Activated CD8-positive, alpha-beta T cell treated with anti-CD3 and anti-CD28 coated beads, Interleukin-2, amount 10 ng/mL, durations not matched to agents 7 days and 5 days (primary cell): ENCODE results near the gene SREBF1. TPM values are rescaled to one million over a fixed set of nuclear protein-coding genes. Genes with fewer than 3 reads are reported as not detected.
"Not testable (repeated sequence)": the region's sequence is repeated elsewhere in the genome, so short reads cannot be mapped to it uniquely, and the experiment has no call there.

Source experiments
- ATAC-seq: fragments of 150-1000 bp; cut with Tn5 transposase; one replicate; pipeline ENCODE4 v1.10.0; 2021; ENCODE audit warnings: moderate library complexity
- CTCF ChIA-PET: fragments of 350-600 bp; sonication (Branson Sonifier 250); formaldehyde crosslinking; loops from one replicate; lab custom pipeline; 2021; ENCODE audit warnings: antibody characterized with exemption; lab: Charles Lee
- POLR2A ChIA-PET: fragments of 350-600 bp; sonication (Branson Sonifier 250); formaldehyde crosslinking; loops from one replicate; lab custom pipeline; 2021; ENCODE audit warnings: antibody characterized with exemption; lab: Charles Lee
- DNase-seq: peaks from one replicate; pipeline ENCODE4 v3.0.0-alpha.2; 2020
- H3K27ac Mint-ChIP-seq: one replicate; pipeline ENCODE4 v1.8.0; 2021; ENCODE audit warnings: mild to moderate bottlenecking, mixed read lengths
- H3K27me3 Mint-ChIP-seq: one replicate; pipeline ENCODE4 v1.8.0; 2021; ENCODE audit warnings: low read depth, mixed read lengths
- H3K36me3 Mint-ChIP-seq: one replicate; pipeline ENCODE4 v1.8.0; 2021; ENCODE audit warnings: low read depth, mixed read lengths
- H3K4me1 Mint-ChIP-seq: one replicate; pipeline ENCODE4 v1.8.0; 2021; ENCODE audit warnings: low read depth, mixed read lengths
- H3K4me3 Mint-ChIP-seq: one replicate; pipeline ENCODE4 v1.8.0; 2021; ENCODE audit warnings: mild to moderate bottlenecking, mixed read lengths
- H3K9me3 Mint-ChIP-seq: one replicate; pipeline ENCODE4 v1.8.0; 2022; ENCODE audit warnings: mixed read lengths; ENCODE audit not compliant: insufficient read depth
- total RNA-seq, 2 experiments: library from RNA; stranded (reverse); gene quantifications; one replicate each; pipeline ENCODE4 v1.2.3, GENCODE V29; 2021

Gene SREBF1
- total RNA-seq, 2 experiments from 2014 or later, result 212 to 254 TPM

DNA sequence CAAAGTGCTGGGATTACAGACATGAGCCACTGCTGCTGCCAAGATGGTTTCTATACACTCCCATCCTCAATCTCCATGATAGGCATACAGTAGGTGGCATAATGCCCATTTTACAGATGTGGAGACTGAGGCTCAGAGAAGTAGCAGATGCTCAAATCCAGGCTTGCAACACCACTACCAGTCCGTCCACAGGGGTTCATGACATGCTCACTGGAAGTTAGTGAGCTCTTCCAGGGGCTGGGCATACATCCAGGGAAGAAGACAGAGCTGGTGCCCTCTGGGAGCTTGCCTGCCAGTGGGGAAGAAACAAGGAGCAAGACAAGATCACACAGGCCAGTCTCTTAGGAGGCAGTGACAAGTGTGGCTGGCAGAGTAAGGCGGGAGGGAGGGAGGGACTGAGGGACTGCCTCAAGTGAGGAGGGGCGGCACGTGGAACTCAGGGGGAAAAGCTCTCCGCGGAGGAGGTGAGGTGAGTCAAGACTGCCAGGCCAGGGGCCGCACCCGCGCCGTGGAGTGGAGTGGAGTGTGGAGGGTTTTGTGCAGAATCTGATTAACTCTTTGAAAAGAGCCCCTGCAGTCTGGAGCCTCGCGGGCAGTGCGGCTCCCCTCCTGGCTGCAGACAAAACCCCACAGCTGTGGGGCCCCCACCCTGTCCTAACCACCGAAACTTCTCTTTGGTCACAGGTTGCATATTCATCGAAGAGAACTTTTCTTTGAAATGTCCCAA is 27.9 kb downstream of the SREBF1 start:
- peaks cover 30% of the 10 kb centered on the region for H3K36me3 Mint-ChIP-seq
- ChIA-PET POLR2A (interaction anchor here (0.8 to 2.7 kb wide), 2 partner anchors 16 to 28 kb away, joined by 4 to 10 read pairs; partner anchors contain the start of gene SREBF1), CTCF (interaction anchor here (0.7 to 1.6 kb wide), 5 partner anchors 27 to 129 kb away, joined by 3 to 5 read pairs (median 4); no protein-coding TSS in a partner anchor)
- peak overlapping the region; percentile 63 for H3K27ac Mint-ChIP-seq
- ATAC-seq (peak; percentile 31), DNase-seq (peak; percentile 58)
- H3K9me3 Mint-ChIP-seq, result no peaks in the 10 kb centered on the region
- no peak overlapping the region for H3K4me3 Mint-ChIP-seq
- H3K27me3 Mint-ChIP-seq, result no peaks in the 10 kb centered on the region
- H3K4me1 Mint-ChIP-seq, result peaks cover 34% of the 10 kb centered on the region

DNA sequence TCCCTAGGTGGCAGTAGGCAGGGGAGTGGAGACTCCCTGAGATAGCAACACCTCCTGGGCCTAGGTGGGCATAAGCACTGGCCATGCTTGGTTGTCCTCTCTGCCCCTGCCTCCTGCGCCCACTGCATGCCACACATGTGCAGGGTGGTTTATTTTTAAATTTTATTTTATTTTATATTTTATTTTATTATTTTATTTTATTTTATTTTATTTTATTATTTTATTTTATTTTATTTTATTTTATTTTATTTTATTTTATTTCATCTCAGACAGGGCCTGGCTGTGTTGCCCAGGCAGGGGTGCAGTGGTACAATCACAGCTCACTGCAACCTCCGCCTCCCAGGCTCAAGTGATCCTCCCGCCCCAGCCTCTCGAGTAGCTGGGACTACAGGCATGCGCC is 28.6 kb downstream of the SREBF1 start:
- Mint-ChIP-seq H3K36me3 (peaks cover 32% of the 10 kb centered on the region), H3K4me1 (peaks cover 32% of the 10 kb centered on the region)
- not testable (repeated sequence) for H3K27me3 Mint-ChIP-seq, ATAC-seq, DNase-seq, H3K9me3 Mint-ChIP-seq, H3K4me3 Mint-ChIP-seq, H3K27ac Mint-ChIP-seq
- ChIA-PET CTCF (interaction anchor here (0.7 to 1.4 kb wide), 3 partner anchors 28 to 129 kb away, joined by 3 to 4 read pairs (median 4); no protein-coding TSS in a partner anchor), POLR2A (interaction anchor here (0.6 to 2.7 kb wide), 3 partner anchors 10 to 153 kb away, joined by 3 to 10 read pairs (median 3); partner anchors contain the start of gene SREBF1)

DNA sequence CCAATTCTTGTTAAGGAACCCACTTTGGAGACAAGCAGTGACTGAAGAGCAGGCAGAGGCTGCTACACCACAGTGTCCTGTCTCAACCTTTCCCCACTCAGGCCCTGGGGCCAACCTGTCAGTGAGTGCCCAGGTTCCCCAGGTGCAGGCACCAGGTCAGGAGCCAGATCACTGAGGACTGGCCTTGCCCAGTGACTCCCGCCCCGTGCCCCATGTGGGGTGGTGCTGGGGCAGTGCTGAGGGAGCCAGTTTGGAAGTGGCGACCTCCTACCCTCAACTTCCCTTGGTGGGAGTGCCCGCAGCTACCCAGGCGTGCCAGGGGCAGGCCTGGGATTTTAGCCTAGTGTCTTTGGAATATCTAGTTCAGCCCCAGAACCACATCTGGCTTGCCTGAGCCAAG is 29.3 kb downstream of the SREBF1 start:
- ATAC-seq (no peak), DNase-seq (no peak)
- no peak overlapping the region for H3K4me3 Mint-ChIP-seq
- POLR2A ChIA-PET, result interaction anchor here (0.6 to 1.0 kb wide), 2 partner anchors 11 to 154 kb away, joined by 3 read pairs; no protein-coding TSS in a partner anchor
- peaks cover 27% of the 10 kb centered on the region for H3K36me3 Mint-ChIP-seq
- peak overlapping the region; percentile 24 for H3K27ac Mint-ChIP-seq
- no peaks in the 10 kb centered on the region for H3K27me3 Mint-ChIP-seq
- peaks cover 28% of the 10 kb centered on the region for H3K4me1 Mint-ChIP-seq
- no peaks in the 10 kb centered on the region for H3K9me3 Mint-ChIP-seq
- CTCF ChIA-PET, result no interaction called here

DNA sequence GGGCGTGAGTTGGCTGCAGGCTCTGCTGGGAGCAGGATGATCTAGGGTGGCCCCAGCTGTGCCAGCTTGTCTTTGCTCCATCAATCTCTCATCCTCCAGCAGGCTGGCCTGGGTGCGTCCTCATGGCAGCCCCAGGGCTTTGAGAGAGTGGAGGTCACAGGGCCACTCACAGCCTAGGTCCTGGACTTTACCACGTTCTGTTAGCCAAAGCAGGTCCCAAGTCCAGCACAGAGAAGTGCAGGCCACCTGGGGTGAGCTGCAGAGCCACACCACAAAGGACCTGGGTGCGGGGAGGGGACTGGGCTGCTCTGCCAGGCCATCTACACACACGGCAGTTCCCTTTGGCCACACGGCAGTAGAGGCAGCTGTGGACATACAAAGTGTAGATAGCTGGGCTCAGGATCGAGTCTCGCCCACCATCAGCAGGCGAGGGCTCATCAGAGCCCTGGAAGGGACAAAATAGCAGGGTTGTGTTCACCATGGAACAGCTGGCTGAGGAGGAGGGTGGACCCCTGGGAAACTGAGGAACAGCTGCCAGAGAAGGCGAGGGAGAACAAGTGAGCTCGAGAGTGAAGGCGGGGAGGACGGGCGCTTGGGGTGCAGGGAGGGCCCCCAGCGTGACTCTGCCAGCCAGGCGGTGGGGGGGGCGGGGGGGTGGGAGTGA is 30.0 kb downstream of the SREBF1 start:
- Mint-ChIP-seq H3K9me3 (no peaks in the 10 kb centered on the region), H3K36me3 (peaks cover 27% of the 10 kb centered on the region), H3K4me1 (peaks cover 22% of the 10 kb centered on the region), H3K27ac (peak overlapping the region; percentile 86), H3K27me3 (no peaks in the 10 kb centered on the region), H3K4me3 (no peak overlapping the region)
- DNase-seq (no peak), ATAC-seq (no peak)
- CTCF ChIA-PET, result interaction anchor here (1.1 kb wide), 1 partner anchor 112 kb away, joined by 3 read pairs; no protein-coding TSS in a partner anchor
- POLR2A ChIA-PET, result interaction anchor here (1.3 kb wide), 1 partner anchor 14 kb away, joined by 5 read pairs; no protein-coding TSS in a partner anchor

DNA sequence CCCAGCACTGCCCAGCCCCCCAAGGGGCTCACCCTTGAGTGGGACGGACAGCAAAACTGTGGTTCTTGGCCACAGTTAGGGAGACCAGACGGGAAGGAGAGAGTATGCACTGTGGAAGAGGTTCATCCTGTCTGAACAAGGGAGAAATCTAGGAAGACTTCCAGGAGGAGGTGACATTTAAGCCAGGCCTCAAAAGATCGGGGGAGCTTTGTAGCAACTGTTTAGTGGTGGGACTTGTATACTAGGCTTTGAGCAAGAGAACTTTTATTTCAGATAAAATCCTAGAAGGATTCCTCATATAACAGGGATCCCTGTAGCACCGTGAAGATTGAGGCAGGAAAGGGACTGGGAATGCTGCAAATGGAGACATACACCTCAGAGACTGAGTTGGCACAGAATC is 30.8 kb downstream of the SREBF1 start:
- CTCF ChIA-PET, result interaction anchor here (1.1 kb wide), 1 partner anchor 113 kb away, joined by 3 read pairs; no protein-coding TSS in a partner anchor
- H3K27me3 Mint-ChIP-seq, result no peaks in the 10 kb centered on the region
- H3K4me3 Mint-ChIP-seq, result no peak overlapping the region
- no peak for DNase-seq
- no peaks in the 10 kb centered on the region for H3K9me3 Mint-ChIP-seq
- H3K27ac Mint-ChIP-seq, result peak overlapping the region; percentile 2
- POLR2A ChIA-PET, result interaction anchor here (1.3 kb wide), 1 partner anchor 14 kb away, joined by 5 read pairs; no protein-coding TSS in a partner anchor
- no peak for ATAC-seq
- peaks cover 23% of the 10 kb centered on the region for H3K36me3 Mint-ChIP-seq
- peaks cover 16% of the 10 kb centered on the region for H3K4me1 Mint-ChIP-seq

DNA sequence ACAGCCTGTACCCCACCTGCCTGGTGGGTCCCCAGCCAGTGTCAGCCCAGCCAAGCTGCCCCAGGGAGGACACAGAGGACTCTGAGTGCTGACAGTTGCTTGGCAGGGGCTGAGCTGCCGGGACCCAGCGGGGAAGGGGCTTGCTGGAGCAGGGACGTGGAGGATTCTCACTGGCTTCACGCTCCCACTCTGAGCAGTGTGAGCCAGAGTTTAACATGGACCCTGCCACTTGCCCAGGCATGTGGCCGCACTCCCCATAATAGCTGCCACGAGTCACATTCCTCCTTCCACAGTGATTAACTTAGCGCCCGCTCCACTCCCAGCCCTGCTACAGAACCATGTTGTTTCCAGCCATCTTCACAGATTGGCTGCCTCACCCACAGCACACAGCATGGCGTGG is 31.2 kb downstream of the SREBF1 start:
- no peaks in the 10 kb centered on the region for H3K27me3 Mint-ChIP-seq
- H3K9me3 Mint-ChIP-seq, result no peaks in the 10 kb centered on the region
- H3K27ac Mint-ChIP-seq, result no peak overlapping the region
- peaks cover 15% of the 10 kb centered on the region for H3K4me1 Mint-ChIP-seq
- peaks cover 19% of the 10 kb centered on the region for H3K36me3 Mint-ChIP-seq
- ATAC-seq (no peak), DNase-seq (no peak)
- CTCF ChIA-PET, result no interaction called here
- H3K4me3 Mint-ChIP-seq, result no peak overlapping the region
- POLR2A ChIA-PET, result interaction anchor here (1.3 kb wide), 1 partner anchor 15 kb away, joined by 5 read pairs; no protein-coding TSS in a partner anchor

DNA sequence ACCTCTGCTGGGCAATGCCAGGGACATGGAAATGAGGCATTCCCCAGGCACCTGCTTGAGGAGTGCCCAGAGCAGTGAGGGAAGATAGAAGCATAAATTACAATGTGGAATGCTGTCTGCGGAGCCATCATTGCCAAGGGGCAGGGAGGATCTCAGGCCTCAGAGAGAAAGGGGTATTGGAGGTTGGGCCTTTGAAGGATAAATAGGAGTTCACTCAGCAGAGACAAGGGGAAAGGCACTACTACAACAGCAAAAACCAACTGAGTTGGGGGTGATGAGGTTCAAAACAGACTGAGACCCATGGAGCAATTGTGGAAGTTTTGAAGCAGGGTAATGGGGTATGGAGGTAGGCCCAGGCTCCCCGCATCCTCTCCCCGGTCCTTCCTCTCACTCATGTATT is 32.8 kb downstream of the SREBF1 start:
- CTCF ChIA-PET, result no interaction called here
- H3K27ac Mint-ChIP-seq, result no peak overlapping the region

DNA sequence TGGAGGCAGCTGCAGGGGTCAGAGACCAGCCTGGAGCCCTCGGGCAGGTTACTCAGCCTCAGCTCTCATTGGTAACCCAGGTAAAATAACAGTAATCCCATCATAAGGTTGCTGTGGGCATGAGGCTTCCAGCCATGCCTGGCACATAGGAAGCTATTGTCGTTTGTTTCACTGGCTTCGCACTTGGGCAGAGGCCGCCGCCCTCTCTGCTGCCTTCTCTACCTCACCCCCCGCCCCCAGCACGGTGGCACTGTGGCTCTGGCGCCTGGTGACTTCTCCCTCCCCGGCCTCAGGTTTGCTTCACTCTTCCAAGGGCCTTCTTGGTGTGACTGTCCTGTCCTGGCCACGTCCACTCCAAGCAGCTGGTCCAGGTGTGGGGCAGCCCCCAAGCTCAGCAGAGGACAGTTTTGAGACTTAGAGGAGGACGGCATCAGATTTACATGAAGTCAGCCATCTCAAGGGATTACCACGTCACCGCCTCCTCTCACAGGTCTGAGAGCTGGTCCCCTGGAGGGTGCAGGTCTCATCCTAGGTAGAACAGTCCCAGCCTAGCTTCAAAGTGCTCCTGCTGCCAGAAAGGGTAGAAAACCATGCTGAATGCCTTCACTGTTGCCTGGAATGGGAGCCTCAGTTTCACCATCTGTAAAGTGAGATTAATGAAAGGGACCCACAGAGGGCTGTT is 34.8 kb downstream of the SREBF1 start:
- ChIA-PET CTCF (interaction anchor here (1.4 kb wide), 1 partner anchor 58 kb away, joined by 7 read pairs; no protein-coding TSS in a partner anchor), POLR2A (no interaction called here)
- Mint-ChIP-seq H3K36me3 (peaks cover 8% of the 10 kb centered on the region), H3K27me3 (no peaks in the 10 kb centered on the region), H3K4me3 (no peak overlapping the region), H3K27ac (no peak overlapping the region), H3K9me3 (no peaks in the 10 kb centered on the region), H3K4me1 (no peaks in the 10 kb centered on the region)
- no peak for ATAC-seq
- no peak for DNase-seq

More for the DNA sequence above, 32.8 kb downstream of the SREBF1 start:
- Mint-ChIP-seq H3K4me1 (peaks cover 11% of the 10 kb centered on the region), H3K4me3 (no peak overlapping the region), H3K9me3 (no peaks in the 10 kb centered on the region), H3K36me3 (peaks cover 14% of the 10 kb centered on the region), H3K27me3 (no peaks in the 10 kb centered on the region)
- DNase-seq, result no peak
- ATAC-seq, result no peak
- POLR2A ChIA-PET, result no interaction called here

DNA sequence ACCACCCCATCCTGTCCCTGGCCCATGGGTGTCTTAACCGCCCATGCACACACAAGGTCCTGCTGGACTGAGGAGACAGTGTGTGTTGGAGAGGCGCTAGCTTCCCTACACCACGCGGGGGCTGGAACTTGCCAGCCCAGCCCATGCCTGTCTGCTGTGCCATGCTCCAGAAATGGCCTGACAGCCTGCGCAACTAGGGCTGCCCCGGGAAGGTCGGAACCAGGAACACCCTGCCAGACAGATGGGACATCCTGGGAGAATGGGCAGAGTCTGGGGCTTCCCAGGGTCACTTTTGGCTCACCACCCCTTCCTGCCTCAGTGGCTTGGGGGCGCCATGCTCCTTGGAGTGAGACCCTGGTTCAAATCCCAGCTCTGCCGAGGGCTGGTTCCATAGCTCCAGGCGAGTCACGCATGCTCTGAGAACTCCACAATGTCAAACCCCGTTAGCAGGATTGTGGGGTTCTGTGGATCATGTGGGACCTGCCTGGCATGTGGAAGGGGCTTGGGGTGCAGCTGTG is 36.2 kb downstream of the SREBF1 start:
- H3K4me3 Mint-ChIP-seq, result no peak overlapping the region
- ChIA-PET CTCF (interaction anchor here (1.4 kb wide), 1 partner anchor 60 kb away, joined by 7 read pairs; no protein-coding TSS in a partner anchor), POLR2A (no interaction called here)
- H3K4me1 Mint-ChIP-seq, result no peaks in the 10 kb centered on the region
- no peaks in the 10 kb centered on the region for H3K9me3 Mint-ChIP-seq
- ATAC-seq (no peak), DNase-seq (no peak)
- no peak overlapping the region for H3K27ac Mint-ChIP-seq
- H3K27me3 Mint-ChIP-seq, result no peaks in the 10 kb centered on the region
- peaks cover 8% of the 10 kb centered on the region for H3K36me3 Mint-ChIP-seq

DNA sequence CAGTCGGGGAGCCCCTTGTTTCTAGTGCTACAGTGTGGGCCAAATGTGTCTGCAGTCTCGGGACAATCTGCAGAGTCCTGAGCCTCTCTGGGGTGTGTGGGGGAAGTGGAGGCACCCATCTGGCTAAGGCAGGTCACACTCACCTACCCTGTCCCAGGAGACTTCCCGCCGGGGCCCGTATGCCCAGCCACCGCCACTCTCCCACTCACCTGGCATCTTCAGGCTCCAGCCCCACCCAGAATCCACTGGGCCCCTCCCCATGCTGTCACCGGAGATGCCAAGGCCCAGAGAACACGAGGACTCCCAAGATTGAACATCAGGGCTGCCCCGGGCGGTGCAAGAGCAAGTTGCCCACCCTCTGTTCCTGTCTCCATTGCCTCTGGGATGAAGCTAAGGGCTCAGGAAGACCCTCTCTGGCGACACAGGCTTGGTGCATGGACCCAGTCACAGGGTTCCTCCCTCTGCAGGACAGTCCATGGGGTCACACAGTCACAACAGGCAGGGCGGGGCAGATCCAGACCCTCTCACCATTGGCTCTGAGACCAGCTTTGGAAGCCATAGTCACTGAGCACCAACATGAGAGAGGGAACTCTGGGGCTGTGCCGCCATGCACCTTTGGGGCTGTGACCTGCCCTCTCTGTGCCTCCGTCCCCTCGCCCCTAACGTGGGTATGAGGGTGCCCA is 38.1 kb downstream of the SREBF1 start:
- CTCF ChIA-PET, result no interaction called here
- Mint-ChIP-seq H3K4me1 (peaks cover 4% of the 10 kb centered on the region), H3K27me3 (no peaks in the 10 kb centered on the region), H3K4me3 (no peak overlapping the region), H3K9me3 (no peaks in the 10 kb centered on the region), H3K27ac (no peak overlapping the region), H3K36me3 (peaks cover 7% of the 10 kb centered on the region)
- DNase-seq (no peak), ATAC-seq (no peak)
- POLR2A ChIA-PET, result interaction anchor here (0.7 kb wide), 1 partner anchor 14 kb away, joined by 3 read pairs; no protein-coding TSS in a partner anchor
